ENCODE results near the gene KCNMB1.

The KCNMB1 gene

DNA sequence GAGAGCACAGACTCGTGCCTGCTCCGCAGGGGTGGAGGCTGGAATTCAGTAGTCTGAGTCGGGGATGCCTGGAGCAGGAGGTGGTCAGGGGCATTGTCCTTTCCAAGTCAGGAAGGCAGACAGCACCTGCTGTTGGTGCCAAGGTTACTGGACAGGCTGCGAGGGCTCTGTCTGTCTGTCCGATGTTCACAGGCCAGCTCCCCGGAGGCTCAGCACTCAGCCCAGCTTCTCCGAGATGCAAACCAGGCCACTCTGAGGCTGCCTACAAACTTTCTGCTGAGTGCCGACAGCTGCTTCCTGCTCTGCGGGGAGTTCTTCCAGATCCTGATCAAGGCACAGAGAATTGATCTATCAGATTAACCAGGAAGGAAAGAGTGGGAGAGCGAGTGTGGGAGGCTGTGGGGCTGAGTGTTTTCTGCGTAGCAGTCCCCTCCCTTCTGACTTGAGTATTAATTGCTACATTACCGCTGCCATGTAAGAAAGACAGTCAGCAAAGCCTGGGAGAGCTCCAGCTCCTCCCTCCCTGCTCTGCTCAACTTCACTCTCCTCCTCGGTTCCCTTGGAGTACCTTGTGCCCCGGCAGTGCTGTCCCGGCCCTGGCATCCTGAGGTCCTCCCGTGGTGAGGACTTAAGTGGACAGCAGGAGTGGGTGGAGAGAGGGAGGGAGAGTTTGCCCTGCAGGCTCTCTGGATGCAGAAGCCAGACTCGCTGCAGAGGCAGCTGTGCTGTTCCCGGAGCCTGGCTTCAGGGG, 36.0 kb downstream of the KCNMB1 start:
- H3K36me3 ChIP-seq (ENCODE audit: control insufficient read depth, insufficient read depth, low read length): no peaks in the 10 kb centered on the region
- DNase-seq (ENCODE audit: extremely low read depth, insufficient read length): no peak
- peaks cover 8% of the 10 kb centered on the region for H3K27me3 ChIP-seq (replicated peaks; ENCODE audit: control insufficient read depth, insufficient read depth, low read length)
- TF ChIP-seq, protein P1, sequence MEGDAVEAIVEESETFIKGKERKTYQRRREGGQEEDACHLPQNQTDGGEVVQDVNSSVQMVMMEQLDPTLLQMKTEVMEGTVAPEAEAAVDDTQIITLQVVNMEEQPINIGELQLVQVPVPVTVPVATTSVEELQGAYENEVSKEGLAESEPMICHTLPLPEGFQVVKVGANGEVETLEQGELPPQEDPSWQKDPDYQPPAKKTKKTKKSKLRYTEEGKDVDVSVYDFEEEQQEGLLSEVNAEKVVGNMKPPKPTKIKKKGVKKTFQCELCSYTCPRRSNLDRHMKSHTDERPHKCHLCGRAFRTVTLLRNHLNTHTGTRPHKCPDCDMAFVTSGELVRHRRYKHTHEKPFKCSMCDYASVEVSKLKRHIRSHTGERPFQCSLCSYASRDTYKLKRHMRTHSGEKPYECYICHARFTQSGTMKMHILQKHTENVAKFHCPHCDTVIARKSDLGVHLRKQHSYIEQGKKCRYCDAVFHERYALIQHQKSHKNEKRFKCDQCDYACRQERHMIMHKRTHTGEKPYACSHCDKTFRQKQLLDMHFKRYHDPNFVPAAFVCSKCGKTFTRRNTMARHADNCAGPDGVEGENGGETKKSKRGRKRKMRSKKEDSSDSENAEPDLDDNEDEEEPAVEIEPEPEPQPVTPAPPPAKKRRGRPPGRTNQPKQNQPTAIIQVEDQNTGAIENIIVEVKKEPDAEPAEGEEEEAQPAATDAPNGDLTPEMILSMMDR (IDR thresholded peaks at IDR 0.05; ENCODE audit: insufficient read depth, low read length, poor library complexity, severe bottlenecking): no peak
- H3K4me3 ChIP-seq (replicated peaks; ENCODE audit: low read depth, low read length): no peak overlapping the region

DNA sequence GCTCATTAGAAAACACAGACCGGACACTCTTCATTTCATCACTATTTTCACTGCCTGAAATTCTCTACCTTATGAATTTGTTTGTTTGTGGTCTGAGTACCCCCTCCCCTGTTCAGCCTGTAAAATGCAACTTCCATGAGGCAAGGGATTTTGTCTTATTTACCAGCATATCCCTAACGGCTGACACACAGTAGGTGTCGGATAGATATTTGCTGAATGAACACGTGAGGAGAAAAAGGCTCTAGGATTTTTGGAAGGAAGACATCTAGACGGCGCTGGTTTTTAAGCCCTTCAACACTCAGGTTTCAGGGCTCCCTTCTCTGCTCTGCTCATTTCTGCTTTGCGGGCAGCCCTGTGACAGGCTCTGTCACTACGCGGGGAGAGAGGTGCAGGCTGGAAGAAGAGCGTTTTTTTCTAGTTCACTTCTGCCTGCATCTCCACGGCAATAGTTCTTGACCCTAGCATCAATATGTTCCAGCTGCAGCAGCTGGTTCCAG, 41.0 kb downstream of the KCNMB1 start:
- no peak for DNase-seq (ENCODE audit: extremely low read depth, insufficient read length)
- TF ChIP-seq, protein P1 (IDR thresholded peaks at IDR 0.05; ENCODE audit: insufficient read depth, low read length, poor library complexity, severe bottlenecking): no peak
- Histone ChIP-seq H3K4me3 (replicated peaks; ENCODE audit: low read depth, low read length) (no peak overlapping the region), H3K27me3 (replicated peaks; ENCODE audit: control insufficient read depth, insufficient read depth, low read length) (peaks cover under 1% of the 10 kb centered on the region), H3K36me3 (ENCODE audit: control insufficient read depth, insufficient read depth, low read length) (no peaks in the 10 kb centered on the region)

GRCh38 chr5:170347022-170347567, 42.1 kb downstream of the KCNMB1 start:
- no peaks in the 10 kb centered on the region for H3K36me3 ChIP-seq (ENCODE audit: control insufficient read depth, insufficient read depth, low read length)
- TF ChIP-seq, protein P1 (IDR thresholded peaks at IDR 0.05; ENCODE audit: insufficient read depth, low read length, poor library complexity, severe bottlenecking): no peak
- no peaks in the 10 kb centered on the region; the same call in none of the 2 replicates for H3K27me3 ChIP-seq (replicated peaks; ENCODE audit: control insufficient read depth, insufficient read depth, low read length)
- no peak overlapping the region for H3K4me3 ChIP-seq (replicated peaks; ENCODE audit: low read depth, low read length)
- DNase-seq (ENCODE audit: extremely low read depth, insufficient read length): no peak

DNA sequence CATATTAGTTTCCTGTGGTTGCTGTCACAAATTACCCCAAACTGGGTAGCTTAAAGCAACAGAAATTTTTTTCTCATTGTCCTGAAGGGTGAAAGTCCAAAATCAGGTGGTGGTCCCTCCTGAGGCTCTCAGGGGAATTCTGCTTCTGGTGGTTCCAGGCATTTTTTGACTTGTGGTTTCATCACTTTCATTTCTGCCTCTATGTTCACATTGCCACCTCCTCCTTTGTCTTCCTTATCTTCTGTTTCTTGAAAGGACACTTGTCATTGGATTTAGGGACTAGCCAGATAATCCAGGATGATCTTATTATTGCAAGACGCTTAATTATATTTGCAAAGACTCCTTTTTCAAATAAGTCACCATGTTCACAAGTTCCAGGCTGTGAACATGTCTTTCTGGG, 43.2 kb downstream of the KCNMB1 start:
- no peaks in the 10 kb centered on the region for H3K36me3 ChIP-seq (ENCODE audit: control insufficient read depth, insufficient read depth, low read length)
- no peak overlapping the region for H3K4me3 ChIP-seq (replicated peaks; ENCODE audit: low read depth, low read length)
- TF ChIP-seq, protein P1 (IDR thresholded peaks at IDR 0.05; ENCODE audit: insufficient read depth, low read length, poor library complexity, severe bottlenecking): no peak
- no peaks in the 10 kb centered on the region; the same call in none of the 2 replicates for H3K27me3 ChIP-seq (replicated peaks; ENCODE audit: control insufficient read depth, insufficient read depth, low read length)
- DNase-seq (ENCODE audit: extremely low read depth, insufficient read length): no peak

DNA sequence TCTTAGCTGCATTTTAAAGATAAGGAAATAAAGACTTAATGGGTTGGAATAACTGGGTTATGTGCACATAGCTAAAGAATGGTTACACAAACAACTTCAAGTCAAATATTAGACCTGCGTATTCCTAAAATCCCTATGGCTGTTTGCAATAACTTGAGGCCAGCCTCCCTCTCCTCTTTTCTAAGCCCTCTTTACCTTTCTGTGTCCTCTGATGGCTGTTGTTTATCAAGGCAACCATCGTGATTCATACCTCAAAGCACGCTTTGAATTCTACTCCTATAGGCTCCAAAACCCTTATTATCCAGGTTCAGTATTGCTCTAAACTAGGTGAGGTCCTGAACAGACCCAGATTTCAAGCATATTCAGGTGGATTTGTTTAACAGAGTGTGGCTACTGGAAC, 46.0 kb downstream of the KCNMB1 start:
- Histone ChIP-seq H3K27me3 (replicated peaks; ENCODE audit: control insufficient read depth, insufficient read depth, low read length) (no peaks in the 10 kb centered on the region; the same call in none of the 2 replicates), H3K36me3 (ENCODE audit: control insufficient read depth, insufficient read depth, low read length) (no peaks in the 10 kb centered on the region), H3K4me3 (replicated peaks; ENCODE audit: low read depth, low read length) (no peak overlapping the region)
- no peak for DNase-seq (ENCODE audit: extremely low read depth, insufficient read length)
- TF ChIP-seq, protein P1 (IDR thresholded peaks at IDR 0.05; ENCODE audit: insufficient read depth, low read length, poor library complexity, severe bottlenecking): no peak

Data from GM06990 (cell line).